Body of pancreas (tissue), 4 donors: Measurements from ENCODE around the gene C19orf73. TPM values are rescaled to one million over a fixed set of nuclear protein-coding genes. Genes with fewer than 3 reads are reported as not detected.

Experiments used
- ATAC-seq: fragments of 150-250 bp; one replicate; pipeline ENCODE4 v1.9.1; 2016
- DNase-seq, 4 donors: peaks; one replicate each; pipeline ENCODE4 v3.0.0-alpha.2; 2019
- H3K27ac ChIP-seq, 4 donors: fragments of 200-600 bp; sonication (generic); 1 replicate in 3 of 4; 2 replicates in 1 of 4; pipeline versions ENCODE4 v1.5.1 to v1.6.1; 2016 to 2019; ENCODE audit warnings: mild to moderate bottlenecking in 1 of 4, mixed read lengths in 1 of 4, moderate library complexity in 1 of 4
- H3K27me3 ChIP-seq, 2 donors: fragments of 200-600 bp; sonication (generic); one replicate each; pipeline ENCODE4 v1.6.0; 2016; ENCODE audit warnings: mild to moderate bottlenecking in 1 of 2
- H3K36me3 ChIP-seq, 2 donors: fragments of 200-600 bp; sonication (generic); replicated peaks in 1 of 2; 2 replicates each; pipeline ENCODE4 v1.5.1; 2016; ENCODE audit warnings: low read depth in 2 of 2; ENCODE audit not compliant: insufficient read depth in 1 of 2
- H3K4me1 ChIP-seq: fragments of 200-600 bp; sonication (generic); one replicate; pipeline ENCODE4 v1.6.0; 2016
- H3K4me3 ChIP-seq, 2 donors: fragments of 200-600 bp; sonication (generic); 1 replicate in 1 of 2; 2 replicates in 1 of 2; pipeline ENCODE4 v1.5.1; 2016 to 2019
- H3K9me3 ChIP-seq, 3 donors: fragments of 200-600 bp; sonication (generic); 1 replicate in 2 of 3; 2 replicates in 1 of 3; pipeline ENCODE4 v1.5.1; 2016
- POLR2A ChIP-seq, 3 donors: fragments of 450-650 bp; IDR thresholded peaks; one replicate each; pipeline ENCODE4 v1.6.1; 2016; ENCODE audit warnings: antibody characterized with exemption in 3 of 3, mild to moderate bottlenecking in 2 of 3
- WGBS, 2 donors: methylation state at CpG; one replicate each; pipeline ENCODE4 v1.1.5; 2017; 5-methylcytosine and 5-hydroxymethylcytosine counted together
- intact Hi-C: fragments of 100-400 bp; cut with DNase I; formaldehyde crosslinking; loops from one replicate; pipeline ENCODE4 v1.15.1; 2023
- total RNA-seq, 2 donors: library from RNA; depleted of rRNA; stranded (reverse); fragments of >200 nt; gene quantifications; one replicate each; pipeline ENCODE4 v1.1.0, GENCODE V29; 2016
- TF ChIP-seq, protein P1 (sequence below), 7 experiments: fragments of 450-650 bp in 4 of 7; fragments of 200-600 bp in 3 of 7; sonication (generic) in 3 of 7; IDR thresholded peaks; one replicate each; pipeline ENCODE4 v1.5.1; 2016 to 2019; ENCODE audit warnings: antibody characterized with exemption in 7 of 7

Gene C19orf73
- total RNA-seq, 2 donors from 2014 or later: 2.3 TPM; not detected in 1

GRCh38 chr19:49120868-49121267 lies 1.9 kb upstream of the C19orf73 start:
- no peaks in the 10 kb centered on the region for H3K9me3 ChIP-seq
- peaks cover 31% of the 10 kb centered on the region for H3K4me1 ChIP-seq
- intact Hi-C loops: no loop called here
- no peak for DNase-seq
- WGBS, 2 donors: 100% methylated on average over 2 of the region's 2 CpGs
- no peak overlapping the region for H3K27ac ChIP-seq
- no peak for ATAC-seq
- H3K27me3 ChIP-seq: no peaks in the 10 kb centered on the region
- TF ChIP-seq POLR2A (IDR thresholded peaks at IDR 0.05): no peak
- TF ChIP-seq, protein P1, sequence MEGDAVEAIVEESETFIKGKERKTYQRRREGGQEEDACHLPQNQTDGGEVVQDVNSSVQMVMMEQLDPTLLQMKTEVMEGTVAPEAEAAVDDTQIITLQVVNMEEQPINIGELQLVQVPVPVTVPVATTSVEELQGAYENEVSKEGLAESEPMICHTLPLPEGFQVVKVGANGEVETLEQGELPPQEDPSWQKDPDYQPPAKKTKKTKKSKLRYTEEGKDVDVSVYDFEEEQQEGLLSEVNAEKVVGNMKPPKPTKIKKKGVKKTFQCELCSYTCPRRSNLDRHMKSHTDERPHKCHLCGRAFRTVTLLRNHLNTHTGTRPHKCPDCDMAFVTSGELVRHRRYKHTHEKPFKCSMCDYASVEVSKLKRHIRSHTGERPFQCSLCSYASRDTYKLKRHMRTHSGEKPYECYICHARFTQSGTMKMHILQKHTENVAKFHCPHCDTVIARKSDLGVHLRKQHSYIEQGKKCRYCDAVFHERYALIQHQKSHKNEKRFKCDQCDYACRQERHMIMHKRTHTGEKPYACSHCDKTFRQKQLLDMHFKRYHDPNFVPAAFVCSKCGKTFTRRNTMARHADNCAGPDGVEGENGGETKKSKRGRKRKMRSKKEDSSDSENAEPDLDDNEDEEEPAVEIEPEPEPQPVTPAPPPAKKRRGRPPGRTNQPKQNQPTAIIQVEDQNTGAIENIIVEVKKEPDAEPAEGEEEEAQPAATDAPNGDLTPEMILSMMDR (IDR thresholded peaks at IDR 0.05): no peak
- no peak overlapping the region for H3K4me3 ChIP-seq
- no peaks in the 10 kb centered on the region for H3K36me3 ChIP-seq

DNA sequence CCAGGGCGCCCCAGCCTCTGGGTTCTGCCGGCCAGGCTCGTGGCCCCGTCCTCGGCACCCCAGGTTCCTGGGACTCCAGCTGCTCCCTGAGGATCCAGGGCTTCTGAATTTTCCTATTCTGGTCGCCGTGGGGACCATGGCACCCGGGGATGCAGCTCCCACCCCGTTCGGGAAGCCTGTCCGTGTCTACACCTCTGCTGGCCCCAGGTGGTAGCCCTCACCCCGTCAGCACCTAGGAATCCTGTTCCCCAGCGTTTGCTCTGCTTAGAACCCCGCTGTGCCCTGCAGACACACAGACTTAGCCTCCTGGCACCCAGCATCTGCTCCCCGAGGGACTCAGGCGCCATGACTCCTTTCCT lies 1.4 kb upstream of the C19orf73 start:
- H3K27me3 ChIP-seq: no peaks in the 10 kb centered on the region
- 13 to 53% methylated on average over 4 to 16 of the region's 16 CpGs for WGBS, 2 donors
- peaks cover 31% of the 10 kb centered on the region for H3K4me1 ChIP-seq
- H3K9me3 ChIP-seq: no peaks in the 10 kb centered on the region
- ATAC-seq: no peak
- no peak for TF ChIP-seq POLR2A (IDR thresholded peaks at IDR 0.05)
- TF ChIP-seq, protein P1 (IDR thresholded peaks at IDR 0.05): no peak
- intact Hi-C loops: no loop called here
- H3K4me3 ChIP-seq: no peak overlapping the region
- H3K36me3 ChIP-seq: no peaks in the 10 kb centered on the region
- H3K27ac ChIP-seq: peak overlapping the region in 2 of 4 donors; percentile 98 to 100
- DNase-seq: no peak

DNA sequence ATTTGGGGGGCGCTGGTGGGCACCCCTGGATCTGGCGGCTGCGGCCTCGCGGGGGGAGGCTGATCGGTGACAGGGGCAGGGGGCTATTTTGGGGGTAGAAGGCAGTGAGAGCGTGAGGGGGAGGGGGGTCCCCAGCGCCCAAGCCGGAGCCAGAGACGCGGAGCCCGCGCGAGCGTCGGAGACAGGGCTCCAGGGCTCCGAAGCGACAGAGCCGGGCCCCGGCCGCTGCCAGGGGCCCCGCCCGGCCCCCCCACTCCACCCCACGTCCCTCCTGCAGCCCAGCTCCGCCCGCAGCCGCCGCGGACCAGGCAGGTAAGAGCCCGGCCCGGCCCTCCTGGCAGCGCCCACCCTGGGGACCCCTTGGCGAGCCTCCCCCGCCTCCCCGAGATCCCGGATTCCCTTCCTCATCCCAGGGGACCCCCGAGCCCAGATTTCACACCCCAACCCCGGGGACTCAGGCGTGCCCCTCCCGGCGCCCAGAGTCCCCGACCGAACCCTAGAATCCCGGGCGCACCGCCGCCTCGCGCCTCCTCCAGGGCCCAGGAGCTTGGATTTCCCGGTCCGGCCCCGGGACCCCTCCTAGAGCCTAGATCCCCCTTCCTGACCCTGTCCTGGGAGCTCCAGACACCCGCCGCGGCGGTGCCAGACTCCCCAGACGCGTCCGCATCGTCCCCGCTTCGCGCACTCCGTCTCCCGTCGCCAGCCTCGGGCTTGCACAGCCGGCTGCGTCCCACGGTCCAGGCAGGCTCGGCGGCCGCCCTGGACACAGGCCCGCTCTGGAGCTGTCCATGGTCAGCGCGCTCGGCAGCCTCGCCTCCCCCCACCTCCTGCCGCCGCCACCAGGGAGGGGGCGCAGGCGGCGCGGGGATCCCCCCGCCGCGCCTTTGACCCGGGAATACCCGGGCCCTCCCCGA lies 725 bp upstream of the C19orf73 start, which contains the start of gene PPFIA3:
PPFIA3 (plus strand) TSS at position 134 of the 914 bp plus-strand sequence. CDS start 8,330 bp downstream, outside the sequence.
- peak; percentile 69 for ATAC-seq
- H3K4me1 ChIP-seq: peaks cover 31% of the 10 kb centered on the region
- TF ChIP-seq, protein P1 (IDR thresholded peaks at IDR 0.05): peak in 1 of 7 experiments; percentile 11
- TF ChIP-seq POLR2A (IDR thresholded peaks at IDR 0.05): peak; percentile 85 to 92 (median 89)
- no peaks in the 10 kb centered on the region for H3K27me3 ChIP-seq
- no peaks in the 10 kb centered on the region for H3K36me3 ChIP-seq
- 1 to 7% methylated on average over 3 to 80 of the region's 90 CpGs for WGBS, 2 donors
- intact Hi-C loops: no loop called here
- peak; percentile 87 to 91 (median 89) for DNase-seq
- peak within 1 kb of the TSS; percentile 97 to 100 (median 99) for H3K27ac ChIP-seq
- peak within 1 kb of the TSS; percentile 24 to 73 for H3K4me3 ChIP-seq
- H3K9me3 ChIP-seq: no peaks in the 10 kb centered on the region

- H3K9me3 ChIP-seq: no peaks in the 10 kb centered on the region
- H3K27me3 ChIP-seq: no peaks in the 10 kb centered on the region
- intact Hi-C loops: no loop called here
- H3K27ac ChIP-seq: peak overlapping the region; percentile 97 to 100 (median 99)
- peaks cover 36% of the 10 kb centered on the region for H3K4me1 ChIP-seq
- ATAC-seq (no peak), DNase-seq (no peak)
- no peak overlapping the region for H3K4me3 ChIP-seq
- 50 to 60% methylated on average over 21 to 24 of the region's 26 CpGs for WGBS, 2 donors
- TF ChIP-seq, protein P1 (IDR thresholded peaks at IDR 0.05): no peak
- no peak for TF ChIP-seq POLR2A (IDR thresholded peaks at IDR 0.05)
- H3K36me3 ChIP-seq: no peaks in the 10 kb centered on the region
These were observed 1.0 kb downstream of the C19orf73 start for GRCh38 chr19:49117677-49118564.
